Choroid plexus epithelial cell (primary cell): ENCODE data around the gene CLEC7A.
A peak's percentile ranks its signal among the peaks of the same experiment; 100 is the strongest.

Experiments used
- DNase-seq: peaks from one replicate; pipeline ENCODE4 v3.0.0-alpha.2; 2010; ENCODE audit warnings: low read depth
- H3K4me3 ChIP-seq: 2 replicates; pipeline ENCODE4 v1.5.1; 2011; ENCODE audit warnings: low read depth, mild to moderate bottlenecking, control low read depth, low read length, moderate library complexity
- TF ChIP-seq, protein P1 (sequence below): conservative IDR thresholded peaks from 2 replicates; pipeline ENCODE4 v1.5.1; 2011; ENCODE audit warnings: low read depth, mild to moderate bottlenecking, control low read depth, inconsistent platforms, low read length, moderate library complexity

Gene CLEC7A

DNA sequence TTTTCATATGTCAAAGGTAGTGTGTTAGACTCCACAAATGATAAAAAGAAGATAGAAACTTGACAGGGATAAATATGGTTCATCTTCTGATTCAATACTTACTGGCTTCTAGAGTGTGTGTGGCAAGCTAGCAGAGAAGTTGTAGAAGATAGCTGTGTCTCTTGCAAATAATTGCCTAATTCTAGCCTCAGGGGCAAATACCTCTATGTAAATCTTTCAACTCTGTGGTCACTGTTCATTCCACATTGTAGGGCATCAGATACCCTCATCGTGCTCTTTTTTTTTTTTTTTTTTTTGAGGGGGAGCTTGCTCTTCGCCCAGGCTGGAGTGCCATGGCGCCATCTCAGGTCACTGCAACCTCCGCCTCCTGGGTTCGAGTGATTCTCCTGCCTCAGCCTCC, 40.2 kb upstream of the CLEC7A start:
- DNase-seq = peak; percentile 32
- TF ChIP-seq, protein P1, sequence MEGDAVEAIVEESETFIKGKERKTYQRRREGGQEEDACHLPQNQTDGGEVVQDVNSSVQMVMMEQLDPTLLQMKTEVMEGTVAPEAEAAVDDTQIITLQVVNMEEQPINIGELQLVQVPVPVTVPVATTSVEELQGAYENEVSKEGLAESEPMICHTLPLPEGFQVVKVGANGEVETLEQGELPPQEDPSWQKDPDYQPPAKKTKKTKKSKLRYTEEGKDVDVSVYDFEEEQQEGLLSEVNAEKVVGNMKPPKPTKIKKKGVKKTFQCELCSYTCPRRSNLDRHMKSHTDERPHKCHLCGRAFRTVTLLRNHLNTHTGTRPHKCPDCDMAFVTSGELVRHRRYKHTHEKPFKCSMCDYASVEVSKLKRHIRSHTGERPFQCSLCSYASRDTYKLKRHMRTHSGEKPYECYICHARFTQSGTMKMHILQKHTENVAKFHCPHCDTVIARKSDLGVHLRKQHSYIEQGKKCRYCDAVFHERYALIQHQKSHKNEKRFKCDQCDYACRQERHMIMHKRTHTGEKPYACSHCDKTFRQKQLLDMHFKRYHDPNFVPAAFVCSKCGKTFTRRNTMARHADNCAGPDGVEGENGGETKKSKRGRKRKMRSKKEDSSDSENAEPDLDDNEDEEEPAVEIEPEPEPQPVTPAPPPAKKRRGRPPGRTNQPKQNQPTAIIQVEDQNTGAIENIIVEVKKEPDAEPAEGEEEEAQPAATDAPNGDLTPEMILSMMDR = no peak

DNA sequence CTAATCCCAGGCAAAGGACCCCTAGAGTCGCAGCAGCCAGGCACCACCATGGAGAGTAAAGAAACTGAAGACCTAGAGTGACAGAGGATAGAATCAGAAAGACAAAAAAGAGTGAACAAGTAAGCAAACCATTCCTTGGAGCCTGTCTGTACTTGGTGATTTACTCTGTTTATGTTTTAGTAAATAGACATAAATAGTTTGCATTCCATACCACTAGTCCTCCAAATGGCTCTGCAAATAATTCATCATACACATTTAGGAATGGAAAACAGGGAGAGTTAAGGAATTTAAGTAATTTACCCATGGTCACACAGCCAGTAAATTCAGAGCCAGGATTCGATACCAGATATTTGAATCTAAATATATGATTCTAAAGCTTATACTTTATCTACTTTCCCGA, 39.1 kb upstream of the CLEC7A start:
- no peak overlapping the region for H3K4me3 ChIP-seq
- TF ChIP-seq, protein P1 = no peak
- DNase-seq = peak; percentile 62

More for the DNA sequence above, 40.2 kb upstream of the CLEC7A start:
- H3K4me3 ChIP-seq = no peak overlapping the region

DNA sequence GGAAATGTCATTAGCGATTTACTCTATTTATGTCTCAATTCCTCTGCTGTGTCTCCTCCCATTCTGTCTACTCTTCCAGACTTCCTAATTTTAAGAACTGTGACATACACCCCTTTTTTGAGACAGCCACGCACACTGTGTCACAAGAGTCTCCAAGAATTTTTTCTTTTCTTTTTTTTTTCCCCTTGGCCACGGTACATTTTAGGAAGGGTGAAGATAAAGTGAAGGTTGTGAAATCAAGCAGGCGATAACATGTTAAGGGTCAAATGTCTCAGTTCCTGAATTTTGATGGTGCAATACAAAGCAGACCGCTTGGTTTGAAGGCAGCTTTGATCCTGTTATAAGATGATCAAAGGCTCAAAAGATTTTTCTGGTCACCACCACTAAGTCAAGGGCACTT, 37.6 kb upstream of the CLEC7A start:
- peak; percentile 53 for DNase-seq
- H3K4me3 ChIP-seq = no peak overlapping the region
- TF ChIP-seq, protein P1 = no peak

DNA sequence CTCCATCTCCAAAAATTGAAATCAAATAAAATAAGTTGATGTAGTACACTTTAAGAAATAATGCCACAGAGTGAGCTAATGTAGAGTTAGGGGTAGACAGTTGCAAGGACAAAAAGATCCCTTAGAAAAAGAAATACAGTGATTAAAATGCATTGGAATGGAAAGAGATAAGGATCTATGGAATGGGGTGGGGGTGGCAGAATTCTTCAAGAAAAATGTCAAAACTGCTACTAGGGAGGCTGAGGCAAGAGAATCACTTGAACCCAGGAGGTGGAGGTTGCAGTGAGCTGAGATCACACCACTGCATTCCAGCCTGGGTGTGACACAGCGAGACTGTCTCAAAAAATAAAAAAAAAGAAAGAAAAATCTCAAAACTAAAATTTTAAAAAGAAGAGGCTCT, 35.4 kb upstream of the CLEC7A start:
- H3K4me3 ChIP-seq = no peak overlapping the region

DNA sequence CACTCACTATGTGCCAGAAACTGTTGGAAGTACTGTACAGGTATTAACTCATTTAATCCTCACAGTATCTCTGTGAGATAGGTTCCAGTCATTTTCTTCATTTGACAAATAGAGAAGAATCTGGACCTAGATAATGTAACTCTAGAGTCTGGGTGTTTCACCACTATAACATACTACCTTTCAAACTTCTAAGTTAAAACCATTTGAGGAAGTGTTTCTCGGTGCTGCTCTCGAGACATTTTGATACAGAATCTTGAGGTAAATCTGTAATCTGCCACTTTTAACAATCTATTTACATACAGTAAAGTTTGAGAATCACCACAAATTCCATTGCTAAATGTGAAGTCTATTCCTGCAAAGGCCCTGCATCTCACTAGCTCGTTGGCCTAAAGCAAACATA, 33.1 kb upstream of the CLEC7A start:
- no peak for DNase-seq
- TF ChIP-seq, protein P1 = no peak
- H3K4me3 ChIP-seq = no peak overlapping the region

More for the DNA sequence above, 35.4 kb upstream of the CLEC7A start:
- TF ChIP-seq, protein P1 = no peak
- DNase-seq = peak; percentile 24

DNA sequence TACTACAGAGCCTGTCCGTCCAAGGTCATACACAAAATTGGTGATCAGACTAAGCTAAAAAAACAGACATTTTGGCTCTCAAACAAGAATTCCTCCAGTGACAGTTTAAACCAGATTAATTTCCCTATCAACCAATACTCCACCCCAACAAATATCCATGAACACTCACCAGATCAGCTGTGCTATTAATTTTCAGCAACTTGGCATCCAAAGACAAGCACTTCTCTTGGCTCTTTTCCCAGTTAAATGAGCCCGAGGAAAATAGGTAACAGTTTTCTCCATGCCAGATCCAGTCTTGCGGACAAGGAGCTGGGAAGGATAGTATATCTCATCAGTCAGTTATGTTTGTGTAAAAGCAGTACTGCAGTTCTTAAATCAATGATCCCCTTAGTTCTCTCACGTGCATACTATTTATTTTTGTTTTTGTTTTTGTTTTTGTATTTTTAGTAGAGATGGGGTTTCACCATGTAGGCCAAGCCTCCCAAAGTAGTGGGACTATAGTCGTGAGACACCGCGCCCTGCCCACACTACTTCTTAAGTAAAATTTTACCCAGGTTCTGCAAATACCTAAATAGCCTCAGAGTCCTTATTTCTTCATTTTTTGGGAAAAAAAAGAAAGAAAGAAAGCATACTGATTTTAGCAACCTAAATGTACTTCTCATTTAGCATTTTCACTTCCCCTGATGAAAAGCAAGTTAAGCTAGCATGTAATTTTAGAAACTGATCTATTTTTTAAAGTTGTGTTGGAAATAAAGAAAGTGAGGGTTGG, 30.8 kb upstream of the CLEC7A start:
- no peak for DNase-seq
- no peak overlapping the region for H3K4me3 ChIP-seq
- TF ChIP-seq, protein P1 = no peak

DNA sequence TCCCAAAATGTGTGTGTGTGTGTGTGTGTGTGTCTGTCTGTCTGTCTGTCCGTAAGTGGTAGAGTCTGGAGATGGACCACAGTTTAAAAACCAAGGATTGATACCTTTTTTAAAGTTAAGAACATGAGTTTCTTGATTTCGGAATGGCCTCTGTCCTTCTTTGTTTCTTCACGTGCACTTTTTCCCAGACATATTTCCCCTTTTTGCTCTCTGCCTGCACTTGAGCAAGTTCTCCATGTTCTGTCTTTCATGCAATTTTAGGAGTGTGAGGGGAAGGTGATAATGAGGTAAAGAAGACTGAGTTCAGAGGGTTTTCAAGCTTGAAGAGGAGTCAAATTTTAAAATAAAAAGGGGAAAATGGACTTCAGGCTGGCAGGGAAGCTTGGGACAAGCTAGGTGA, 29.3 kb upstream of the CLEC7A start:
- TF ChIP-seq, protein P1 = no peak
- no peak overlapping the region for H3K4me3 ChIP-seq
- DNase-seq = no peak
